SU-DHL-6 (cell line): ENCODE results near the gene PECR.

Experiments
- H2AFZ ChIP-seq: fragments of 200-600 bp; sonication (generic); 2 replicates; pipeline ENCODE4 v1.6.1; 2014; ENCODE audit warnings: low read depth, mild to moderate bottlenecking, moderate library complexity, mixed read lengths, antibody characterized with exemption, low read length; ENCODE audit not compliant: severe bottlenecking
- H3F3A ChIP-seq: fragments of 200-600 bp; shearing (Covaris generic); 2 replicates; pipeline ENCODE4 v1.6.0; 2016; ENCODE audit warnings: antibody characterized with exemption, mild to moderate bottlenecking; ENCODE audit not compliant: insufficient read depth
- H3K27ac ChIP-seq: fragments of 200-600 bp; sonication (generic); 2 replicates; pipeline ENCODE4 v1.5.1; 2016; ENCODE audit warnings: low read depth, mild to moderate bottlenecking, low read length, moderate library complexity, mixed read lengths
- H3K27me3 ChIP-seq: fragments of 200-600 bp; sonication (generic), shearing (Covaris generic); 2 replicates; pipeline ENCODE4 v1.6.0; 2014; ENCODE audit warnings: mild to moderate bottlenecking, low read length
- H3K36me3 ChIP-seq: fragments of 200-600 bp; sonication (generic); 2 replicates; pipeline ENCODE4 v1.6.1; 2014; ENCODE audit warnings: mild to moderate bottlenecking, low read length, mixed read lengths
- H3K4me2 ChIP-seq: fragments of 300-600, 200-600 bp; shearing (Covaris generic), sonication (generic); 2 replicates; pipeline ENCODE4 v1.6.0; 2014; ENCODE audit warnings: low read length, low read depth, mild to moderate bottlenecking; ENCODE audit not compliant: poor library complexity, severe bottlenecking
- H3K4me3 ChIP-seq: fragments of 200-600 bp; sonication (generic); 2 replicates; pipeline ENCODE4 v1.5.1; 2014; ENCODE audit warnings: antibody characterized with exemption, low read length, mild to moderate bottlenecking, mixed read lengths; ENCODE audit not compliant: insufficient read depth, poor library complexity, severe bottlenecking
- H3K79me2 ChIP-seq: fragments of 200-600 bp; sonication (generic); 2 replicates; pipeline ENCODE4 v1.6.1; 2014; ENCODE audit warnings: mild to moderate bottlenecking, low read length, moderate library complexity; ENCODE audit not compliant: insufficient read depth
- H3K9ac ChIP-seq: fragments of 200-600 bp; sonication (generic); 2 replicates; pipeline ENCODE4 v1.7.0; 2014; ENCODE audit warnings: mild to moderate bottlenecking, low read length
- H3K9me2 ChIP-seq: fragments of 200-600 bp; sonication (generic); replicated peaks from 2 replicates; pipeline ENCODE4 v1.6.1; 2014; ENCODE audit warnings: low read length; ENCODE audit not compliant: insufficient read depth
- H3K9me3 ChIP-seq: fragments of 200-600 bp; sonication (generic); 2 replicates; pipeline ENCODE4 v1.6.1; 2014; ENCODE audit warnings: low read length, mixed read lengths; ENCODE audit not compliant: insufficient read depth
- H4K20me1 ChIP-seq: fragments of 200-600 bp; sonication (generic); 2 replicates; pipeline ENCODE4 v1.6.1; 2014; ENCODE audit warnings: low read depth, mild to moderate bottlenecking, antibody characterized with exemption, low read length, moderate library complexity, mixed read lengths
- EZH2phosphoT487 ChIP-seq: fragments of 200-600 bp; sonication (generic), shearing (Covaris generic); conservative IDR thresholded peaks from 2 replicates; pipeline ENCODE4 v1.6.1; 2018; ENCODE audit warnings: mild to moderate bottlenecking, antibody characterized with exemption, low read length, moderate library complexity, mixed read lengths
- TF ChIP-seq, protein P1 (sequence below): fragments of 200-600 bp; sonication (generic); IDR thresholded peaks from one replicate; pipeline ENCODE4 v1.5.1; 2017; ENCODE audit warnings: antibody characterized with exemption, mild to moderate bottlenecking, low read length, moderate library complexity; ENCODE audit not compliant: insufficient read depth, poor library complexity, severe bottlenecking

Gene PECR

DNA sequence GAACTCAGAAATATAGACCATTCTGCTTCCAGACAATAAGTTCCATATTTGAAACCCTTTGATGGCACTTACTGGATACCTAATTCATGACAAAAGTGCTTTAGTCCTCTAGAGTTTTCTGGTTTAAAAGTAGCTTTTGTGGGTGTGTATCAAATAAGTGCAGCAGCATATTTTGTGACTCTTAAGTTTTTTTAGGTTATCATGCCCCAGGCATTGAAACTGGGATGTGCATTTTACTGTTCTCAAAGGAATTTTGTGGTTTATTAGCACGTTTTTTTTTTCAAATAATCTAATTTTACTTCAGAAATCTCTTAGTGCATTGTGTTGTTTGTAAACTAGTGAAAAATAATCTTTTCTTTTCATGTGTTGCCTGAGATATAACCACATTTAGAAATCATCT lies 29.0 kb upstream of the PECR start:
- H3K4me3 ChIP-seq: peak overlapping the region; percentile 97
- TF ChIP-seq, protein P1, sequence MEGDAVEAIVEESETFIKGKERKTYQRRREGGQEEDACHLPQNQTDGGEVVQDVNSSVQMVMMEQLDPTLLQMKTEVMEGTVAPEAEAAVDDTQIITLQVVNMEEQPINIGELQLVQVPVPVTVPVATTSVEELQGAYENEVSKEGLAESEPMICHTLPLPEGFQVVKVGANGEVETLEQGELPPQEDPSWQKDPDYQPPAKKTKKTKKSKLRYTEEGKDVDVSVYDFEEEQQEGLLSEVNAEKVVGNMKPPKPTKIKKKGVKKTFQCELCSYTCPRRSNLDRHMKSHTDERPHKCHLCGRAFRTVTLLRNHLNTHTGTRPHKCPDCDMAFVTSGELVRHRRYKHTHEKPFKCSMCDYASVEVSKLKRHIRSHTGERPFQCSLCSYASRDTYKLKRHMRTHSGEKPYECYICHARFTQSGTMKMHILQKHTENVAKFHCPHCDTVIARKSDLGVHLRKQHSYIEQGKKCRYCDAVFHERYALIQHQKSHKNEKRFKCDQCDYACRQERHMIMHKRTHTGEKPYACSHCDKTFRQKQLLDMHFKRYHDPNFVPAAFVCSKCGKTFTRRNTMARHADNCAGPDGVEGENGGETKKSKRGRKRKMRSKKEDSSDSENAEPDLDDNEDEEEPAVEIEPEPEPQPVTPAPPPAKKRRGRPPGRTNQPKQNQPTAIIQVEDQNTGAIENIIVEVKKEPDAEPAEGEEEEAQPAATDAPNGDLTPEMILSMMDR: no peak
- no peak for TF ChIP-seq EZH2phosphoT487
- H3K9me2 ChIP-seq: no peaks in the 10 kb centered on the region
- H4K20me1 ChIP-seq: peaks cover 28% of the 10 kb centered on the region
- H2AFZ ChIP-seq: no peak overlapping the region
- H3F3A ChIP-seq: peaks cover 50% of the 10 kb centered on the region
- peak overlapping the region; percentile 70; the same call in 1 of the 2 replicates for H3K27ac ChIP-seq
- peaks cover 45% of the 10 kb centered on the region for H3K36me3 ChIP-seq
- H3K9ac ChIP-seq: peak overlapping the region; percentile 98
- H3K9me3 ChIP-seq: no peaks in the 10 kb centered on the region
- H3K79me2 ChIP-seq: peaks cover 65% of the 10 kb centered on the region
- peak overlapping the region; percentile 96 for H3K4me2 ChIP-seq
- H3K27me3 ChIP-seq: no peaks in the 10 kb centered on the region

DNA sequence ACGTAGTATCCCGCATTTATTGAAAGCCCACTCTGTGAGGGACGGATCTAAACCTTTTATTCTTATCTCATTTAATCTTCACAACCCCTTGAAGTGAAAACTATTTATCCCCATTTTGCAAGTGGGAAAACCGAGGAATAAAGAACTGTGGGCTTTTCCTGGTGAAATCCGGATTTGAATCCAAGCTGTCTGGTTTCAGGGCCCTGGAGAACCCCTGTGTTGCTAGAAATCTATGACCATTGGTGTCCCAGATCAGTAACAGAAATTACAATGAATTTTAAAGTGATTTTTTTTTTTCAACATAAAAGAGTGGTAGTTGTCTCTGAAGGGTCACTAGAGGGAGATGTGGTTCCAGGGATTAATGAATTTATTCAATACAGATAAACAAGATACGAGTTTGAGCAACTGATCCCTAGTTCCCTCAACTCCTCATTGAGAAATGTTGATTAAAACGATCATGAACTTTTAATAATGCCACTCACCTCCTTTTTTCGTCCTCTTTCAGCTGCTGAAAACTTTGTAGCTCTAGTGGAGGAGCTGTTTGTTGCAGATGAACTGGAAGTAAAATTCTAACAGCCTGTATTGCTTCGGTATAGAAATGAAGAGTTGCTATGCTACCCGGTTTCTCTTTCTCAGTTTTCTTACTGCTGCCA lies 28.5 kb upstream of the PECR start:
- Histone ChIP-seq H3K36me3 (peaks cover 40% of the 10 kb centered on the region), H3K27me3 (no peaks in the 10 kb centered on the region), H2AFZ (no peak overlapping the region), H3K79me2 (peaks cover 59% of the 10 kb centered on the region), H3K27ac (peak overlapping the region; percentile 70), H3K9me3 (no peaks in the 10 kb centered on the region), H4K20me1 (peaks cover 23% of the 10 kb centered on the region), H3K9me2 (no peaks in the 10 kb centered on the region), H3K4me2 (peak overlapping the region; percentile 96), H3K9ac (peak overlapping the region; percentile 98), H3K4me3 (peak overlapping the region; percentile 97), H3F3A (peaks cover 50% of the 10 kb centered on the region)
- TF ChIP-seq, protein P1: peak; percentile 59
- TF ChIP-seq EZH2phosphoT487: no peak

DNA sequence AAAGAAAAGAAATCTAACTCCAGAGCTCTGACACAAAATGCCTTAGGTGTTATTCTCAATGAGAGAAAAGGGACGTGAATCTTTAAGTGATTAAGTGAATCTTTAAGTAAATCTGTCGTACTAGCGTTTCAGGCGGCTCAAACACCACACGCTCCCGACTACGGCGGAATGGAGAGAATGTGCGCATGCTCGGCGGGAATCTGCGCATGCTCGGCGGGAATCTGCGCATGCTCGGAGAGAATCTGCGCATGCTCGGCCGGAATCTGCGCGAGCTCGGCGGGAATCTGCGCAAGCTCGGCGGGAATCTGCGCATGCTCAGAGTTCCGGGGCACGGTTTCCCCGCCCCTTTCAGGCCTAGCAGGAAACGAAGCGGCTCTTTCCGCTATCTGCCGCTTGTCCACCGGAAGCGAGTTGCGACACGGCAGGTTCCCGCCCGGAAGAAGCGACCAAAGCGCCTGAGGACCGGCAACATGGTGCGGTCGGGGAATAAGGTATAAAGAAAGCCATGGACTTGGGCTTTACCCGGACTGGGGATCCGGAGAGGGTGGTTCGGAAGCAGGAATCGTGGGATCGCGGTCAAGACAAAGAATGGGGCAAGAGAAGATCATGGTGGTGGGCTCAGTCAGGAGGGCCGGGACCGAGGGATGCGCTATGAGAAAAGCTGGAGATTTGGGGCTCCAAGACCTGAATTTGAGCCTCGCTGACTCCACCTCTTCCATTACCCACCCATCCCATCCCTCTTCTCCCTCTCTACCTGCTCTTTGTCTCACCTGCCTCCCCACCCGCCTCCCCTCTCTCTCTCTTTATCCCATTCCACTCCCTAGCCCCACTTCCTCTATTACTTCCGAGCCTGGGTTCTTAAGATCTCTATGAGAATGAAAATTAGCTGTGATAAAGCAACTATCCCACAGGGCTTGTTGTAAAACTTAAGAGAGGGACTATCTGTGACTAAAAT lies 27.6 kb upstream of the PECR start, which contains the start of gene XRCC5:
XRCC5 (plus strand) TSS at position 382 of the 955 bp plus-strand sequence; CDS start at position 471, 89 bp downstream.
- Histone ChIP-seq H4K20me1 (peaks cover 21% of the 10 kb centered on the region), H3K27me3 (no peaks in the 10 kb centered on the region), H3K9me3 (no peaks in the 10 kb centered on the region), H3K4me3 (peak within 1 kb of the TSS; percentile 97), H3K79me2 (peaks cover 51% of the 10 kb centered on the region), H3K4me2 (peak within 1 kb of the TSS; percentile 96), H2AFZ (peak within 1 kb of the TSS; percentile 59), H3K27ac (peak within 1 kb of the TSS; percentile 70), H3K36me3 (peaks cover 35% of the 10 kb centered on the region), H3K9ac (peak within 1 kb of the TSS; percentile 98), H3F3A (peaks cover 46% of the 10 kb centered on the region), H3K9me2 (no peaks in the 10 kb centered on the region)
- TF ChIP-seq, protein P1: no peak
- TF ChIP-seq EZH2phosphoT487: no peak
